Stimulated activated CD4-positive, alpha-beta T cell treated with anti-CD3 and anti-CD28 coated beads, Interleukin-12 subunit alpha, Interleukin-12 subunit beta, amount 100 ng/mL, for 24 hours (primary cell): ENCODE results near the gene METAP1.
A peak's percentile ranks its signal among the peaks of the same experiment; 100 is the strongest.
"Not testable (repeated sequence)": the region's sequence is repeated elsewhere in the genome, so short reads cannot be mapped to it uniquely, and the experiment has no call there.

Experiments
- DNase-seq, 2 experiments: peaks; one replicate each; pipeline ENCODE4 v3.0.0-alpha.2; 2020; ENCODE audit warnings: low read depth in 2 of 2

METAP1 gene

DNA sequence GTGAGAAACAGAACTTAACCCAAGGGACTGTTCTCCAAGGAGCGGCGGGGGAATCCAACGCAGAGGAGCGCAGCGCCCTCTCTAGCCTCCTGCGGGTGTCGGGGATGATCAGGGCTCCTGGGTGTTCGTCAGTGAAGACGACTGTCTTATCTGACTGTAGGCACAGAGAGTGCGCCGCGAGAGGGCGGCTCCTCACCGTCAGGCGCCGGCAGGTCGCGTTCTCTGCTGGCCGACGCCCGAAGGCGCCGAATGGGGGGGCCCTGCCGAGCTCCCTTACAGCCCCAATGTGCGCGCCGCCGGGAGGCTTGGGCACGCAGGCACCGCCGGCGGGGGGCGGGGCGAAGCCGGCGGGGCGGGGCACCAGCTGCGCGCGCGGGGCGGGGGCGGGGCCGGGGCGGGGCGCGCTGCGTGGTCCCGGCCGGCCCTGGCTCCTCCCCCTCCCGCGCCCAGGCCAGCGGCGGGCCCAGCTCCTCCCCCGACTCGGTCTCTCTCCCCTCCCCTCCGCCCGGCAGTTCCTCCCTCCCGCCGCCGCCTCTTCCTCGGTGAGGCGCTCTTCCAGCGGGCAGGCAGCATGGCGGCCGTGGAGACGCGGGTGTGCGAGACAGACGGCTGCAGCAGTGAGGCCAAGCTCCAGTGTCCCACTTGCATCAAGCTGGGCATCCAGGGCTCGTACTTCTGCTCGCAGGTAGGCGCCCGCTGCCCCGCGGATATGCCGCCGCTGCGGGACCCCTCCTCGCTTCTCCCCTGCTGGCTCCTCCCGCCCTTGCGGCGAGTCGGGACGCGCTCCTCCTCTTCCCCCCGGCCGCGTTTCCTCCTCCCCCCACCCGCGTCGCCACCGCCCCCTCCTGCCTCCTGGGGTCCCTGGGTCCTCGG lies at the start of gene METAP1:
TSS of gene METAP1 (plus strand) at position 539 of the 873 bp plus-strand sequence. CDS start at position 572, 33 bp downstream.
- DNase-seq: peak; percentile 88

- no peak for DNase-seq
Observed at GRCh38 chr4:98946359-98946758, 49.2 kb upstream of the METAP1 start.

- no peak for DNase-seq
Observed at GRCh38 chr4:98950925-98951324, 44.6 kb upstream of the METAP1 start.

GRCh38 chr4:98951710-98952109 lies 43.8 kb upstream of the METAP1 start:
- DNase-seq: no peak

DNA sequence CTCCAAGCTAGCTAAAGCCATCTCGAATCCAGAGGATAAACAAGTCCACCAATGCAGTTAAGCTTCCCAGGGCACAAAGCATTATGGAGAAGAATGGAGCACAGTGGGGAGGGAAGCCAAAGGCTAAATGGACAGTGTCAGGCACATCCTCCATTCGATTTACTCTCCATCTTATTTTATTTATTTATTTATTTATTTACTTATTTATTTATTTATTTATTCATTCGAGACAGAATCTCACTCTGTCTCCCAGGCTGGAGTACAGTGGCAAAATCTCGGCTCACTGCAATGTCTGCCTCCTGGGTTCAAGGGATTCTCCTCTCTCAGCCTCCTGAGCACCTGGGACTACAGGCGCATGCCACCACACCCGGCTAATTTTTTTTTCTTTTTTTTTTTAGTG lies 40.3 kb upstream of the METAP1 start:
- DNase-seq: no peak

- DNase-seq: no peak
Observed at GRCh38 chr4:98958065-98958464, 37.5 kb upstream of the METAP1 start.

GRCh38 chr4:98959411-98959810 lies 36.1 kb upstream of the METAP1 start:
- no peak for DNase-seq

DNA sequence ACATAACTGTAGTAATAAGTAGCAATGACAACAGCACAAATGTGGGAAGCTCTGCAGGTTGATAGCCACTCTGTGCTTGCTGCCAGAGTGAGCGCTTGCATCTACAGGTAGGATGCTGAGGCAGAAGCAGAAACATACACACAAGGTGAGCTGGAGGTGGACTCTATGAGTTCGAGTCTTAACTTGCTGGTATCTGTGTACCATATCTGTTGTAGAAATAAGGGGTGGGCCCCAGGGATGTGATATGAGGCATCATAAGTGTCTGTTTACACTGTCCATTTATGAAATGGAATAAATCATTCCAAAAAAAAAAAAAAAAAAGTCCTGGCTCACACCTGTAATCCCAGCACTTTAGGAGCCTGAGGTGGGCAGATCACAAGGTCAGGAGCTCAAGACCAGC lies 33.8 kb upstream of the METAP1 start:
- DNase-seq: no peak

GRCh38 chr4:98963538-98964433 lies 31.7 kb upstream of the METAP1 start:
- DNase-seq: no peak

- no peak for DNase-seq
Observed at GRCh38 chr4:98966926-98967325, 28.6 kb upstream of the METAP1 start.

- DNase-seq: no peak
Observed at GRCh38 chr4:98967786-98968329, 27.7 kb upstream of the METAP1 start.

- no peak for DNase-seq
Observed at GRCh38 chr4:98969878-98970785, 25.4 kb upstream of the METAP1 start.

- no peak for DNase-seq
Observed at GRCh38 chr4:98976716-98977115, 18.8 kb upstream of the METAP1 start.

GRCh38 chr4:98977557-98977956 lies 18.0 kb upstream of the METAP1 start:
- DNase-seq: no peak

DNA sequence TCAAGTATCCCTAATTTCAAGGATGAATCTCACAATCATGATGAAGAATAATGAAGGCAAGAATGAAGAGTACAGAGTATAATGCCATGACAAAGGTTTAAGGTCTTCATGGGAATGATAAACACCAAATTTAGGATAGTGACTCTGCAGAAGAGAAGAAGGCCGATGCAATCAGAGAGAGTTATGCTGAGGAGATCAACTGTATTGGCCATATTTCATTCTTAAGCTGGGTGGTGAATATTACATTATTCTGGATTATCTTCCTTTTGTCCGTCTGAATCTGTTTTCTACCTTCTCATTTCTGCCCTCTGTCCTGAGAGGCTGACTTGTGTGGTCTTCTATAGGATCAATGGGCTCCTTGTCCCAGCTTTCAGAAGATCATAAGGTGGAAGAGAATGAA lies 7.8 kb upstream of the METAP1 start:
- DNase-seq: no peak

DNA sequence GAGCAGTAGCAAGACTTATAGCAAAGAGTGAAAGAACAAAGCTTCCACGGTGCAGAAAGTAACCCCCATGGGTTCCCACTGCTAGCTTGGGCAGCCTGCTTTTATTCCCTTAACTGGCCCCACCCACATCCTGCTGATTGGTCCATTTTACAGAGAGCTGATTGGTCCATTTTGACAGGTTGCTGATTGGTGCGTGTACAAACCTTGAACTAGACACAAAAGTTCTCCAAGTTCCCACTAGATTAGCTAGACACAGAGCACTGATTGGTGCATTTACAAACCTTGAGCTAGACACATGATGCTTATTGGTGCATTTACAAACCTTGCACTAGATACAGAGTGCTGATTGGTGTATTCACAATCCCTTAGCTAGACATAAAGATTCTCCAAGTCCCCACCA lies 2.7 kb upstream of the METAP1 start:
- not testable (repeated sequence) for DNase-seq

DNA sequence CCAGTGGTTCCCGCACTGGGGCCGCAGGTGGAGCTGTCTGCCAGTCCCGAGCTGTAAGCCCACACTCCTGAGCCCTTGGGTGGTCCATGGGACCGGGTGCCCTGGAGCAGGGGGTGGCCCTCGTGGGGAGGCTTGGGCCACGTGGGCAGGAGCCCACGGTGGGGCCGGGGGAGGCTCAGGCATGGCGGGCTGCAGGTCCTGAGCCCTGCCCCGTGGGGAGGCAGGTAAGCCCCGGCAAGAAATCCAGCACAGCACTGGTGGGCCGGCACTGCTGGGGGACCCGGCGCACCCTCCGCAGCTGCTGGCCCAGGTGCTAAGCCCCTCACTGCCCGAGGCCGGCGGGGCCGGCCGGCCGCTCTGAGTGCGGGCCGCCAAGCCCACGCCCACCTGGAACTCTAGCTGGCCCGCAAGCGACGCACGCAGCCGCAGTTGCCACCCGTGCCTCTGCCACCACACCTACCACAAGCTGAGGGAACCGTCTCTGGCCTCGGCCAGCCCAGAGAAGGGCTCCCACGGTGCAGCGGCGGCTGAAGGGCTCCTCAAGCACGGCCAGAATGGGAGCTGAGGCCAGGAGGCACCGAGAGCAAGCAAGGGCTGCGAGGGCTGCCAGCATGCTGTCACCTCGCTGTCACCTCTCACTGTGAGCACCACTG lies 2.0 kb upstream of the METAP1 start:
- DNase-seq: no peak

GRCh38 chr4:98994474-98995182 lies 893 bp upstream of the METAP1 start:
- DNase-seq: no peak

DNA sequence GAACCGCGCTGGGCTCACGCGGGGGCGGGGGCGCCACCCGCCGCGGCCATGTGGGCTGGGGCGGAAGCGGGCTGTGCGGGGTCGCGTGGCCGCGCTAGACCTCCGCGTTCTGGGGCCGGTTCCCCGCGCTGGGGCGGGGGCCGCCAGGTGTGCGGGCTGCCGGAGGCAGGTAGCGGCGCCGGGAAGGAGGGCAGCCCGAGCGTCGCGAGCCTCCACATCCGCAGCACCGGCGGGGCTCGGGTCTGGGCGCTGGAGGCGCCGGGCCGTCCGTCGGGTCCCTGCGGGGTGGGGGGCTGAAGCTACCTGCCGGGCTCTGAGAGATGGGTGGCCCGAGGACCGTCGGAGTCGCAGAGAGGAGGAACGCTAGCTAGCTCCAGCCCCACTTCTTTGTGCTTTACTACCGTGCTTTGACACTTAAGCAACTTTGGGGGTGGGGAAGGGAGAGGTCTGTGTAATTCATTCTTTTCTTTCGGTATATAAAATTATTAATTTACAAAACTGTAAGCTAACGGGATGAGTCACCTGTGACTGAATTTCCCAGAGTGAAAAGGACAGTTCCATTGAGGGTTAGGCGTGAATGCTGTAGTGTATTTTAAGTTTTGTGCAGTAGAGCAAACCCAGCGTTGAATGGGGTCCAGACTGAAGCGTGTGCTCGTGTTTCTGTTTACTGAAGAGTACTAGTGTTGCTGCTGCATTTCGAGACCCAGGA lies 689 bp downstream of the METAP1 start:
- DNase-seq: peak; percentile 6 to 8

DNA sequence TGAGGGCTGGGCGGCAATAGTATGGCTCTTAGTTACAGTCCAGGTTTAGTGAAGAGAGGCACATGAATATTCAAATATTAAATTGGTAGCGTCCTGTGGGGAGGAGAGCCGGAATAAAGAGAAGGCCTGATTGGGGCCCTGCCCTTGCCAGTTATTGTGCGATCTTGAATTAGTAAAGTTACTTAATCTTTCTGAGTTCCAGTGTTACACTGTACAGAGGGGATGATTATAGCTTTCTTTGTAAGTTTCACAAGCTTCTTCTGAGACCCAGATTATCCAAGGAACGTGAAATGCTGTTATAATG lies 1.2 kb downstream of the METAP1 start:
- DNase-seq: no peak
